HepG2 (cell line): ENCODE measurements around the gene ENTPD2. TPM values are rescaled to one million over a fixed set of nuclear protein-coding genes. Genes with fewer than 3 reads are reported as not detected.

Experiments used
- ATAC-seq: fragments of 200-7000 bp; cut with Tn5 transposase; 3 replicates; pipeline ENCODE4 v1.9.1; 2020; ENCODE audit warnings: mild to moderate bottlenecking, moderate library complexity
- BruUV-seq: library from RNA; stranded (reverse); fragments of 400-500 nt; replicated peaks from 2 replicates; lab custom pipeline; 2021; lab: Mats Ljungman, UMichigan
- CTCF ChIA-PET: fragments of 300-600 bp; formaldehyde crosslinking; extraction: SDS; loops from one replicate; lab custom pipeline; 2021; ENCODE audit warnings: low total read pairs, inconsistent platforms, low intra/inter-chr PET ratio; lab: Yijun Ruan, JAX
- POLR2A ChIA-PET: fragments of 350-600 bp; sonication (Branson Sonifier 250); formaldehyde crosslinking; loops from one replicate; lab custom pipeline; 2020; ENCODE audit warnings: antibody characterized with exemption, inconsistent platforms; lab: Yijun Ruan, JAX
- DNase-seq: peaks from one replicate; pipeline ENCODE4 v3.0.0-alpha.2; 2015; ENCODE audit warnings: low spot score
- FAIRE-seq: peaks from 3 replicates; lab custom pipeline; 2011; peaks lifted over from hg19 to GRCh38; lab: Jason Lieb, UNC
- H2AFZ ChIP-seq: one replicate; pipeline ENCODE4 v1.6.1; 2011; ENCODE audit warnings: low read length, inconsistent platforms
- H3K27ac ChIP-seq: fragments of 300-600 bp; 3 replicates; pipeline ENCODE4 v1.8.0; 2011; ENCODE audit warnings: mixed run types, mild to moderate bottlenecking, mixed read lengths, low read length, inconsistent platforms; ENCODE audit not compliant: insufficient read depth; ENCODE audit errors: extremely low read length
- H3K27me3 ChIP-seq, 2 experiments: fragments of 200-600 bp in 1 of 2; 2 replicates in 1 of 2; 3 replicates in 1 of 2; pipeline versions ENCODE4 v1.6.0 to v1.8.0; 2011; ENCODE audit warnings: low read length in 2 of 2, mild to moderate bottlenecking in 2 of 2, moderate library complexity in 2 of 2, inconsistent platforms in 1 of 2; ENCODE audit not compliant: insufficient read depth in 2 of 2, control insufficient read depth in 1 of 2
- H3K36me3 ChIP-seq, 2 experiments: fragments of 200-600 bp in 1 of 2; replicated peaks in 1 of 2; 2 replicates in 1 of 2; 3 replicates in 1 of 2; pipeline versions ENCODE4 v1.5.1 to v1.8.0; 2011; ENCODE audit warnings: low read length in 2 of 2, inconsistent platforms in 1 of 2; ENCODE audit not compliant: insufficient read depth in 2 of 2, control insufficient read depth in 1 of 2
- H3K4me1 ChIP-seq: 2 replicates; pipeline ENCODE4 v1.5.1; 2012; ENCODE audit warnings: low read length, inconsistent platforms; ENCODE audit not compliant: insufficient read depth
- H3K4me2 ChIP-seq: 2 replicates; pipeline ENCODE4 v1.6.0; 2011; ENCODE audit warnings: low read depth, low read length, inconsistent platforms
- H3K4me3 ChIP-seq, 3 experiments: fragments of 200-600 bp in 1 of 3; sonication (generic), shearing (Covaris generic) in 1 of 3; replicated peaks in 1 of 3; 2 replicates each; pipeline ENCODE4 v1.5.1; 2011 to 2016; ENCODE audit warnings: low read length in 3 of 3, inconsistent platforms in 2 of 3, low read depth in 2 of 3, mild to moderate bottlenecking in 2 of 3, control low read depth in 1 of 3, mixed read lengths in 1 of 3; ENCODE audit not compliant: insufficient read depth in 1 of 3
- H3K79me2 ChIP-seq: one replicate; pipeline ENCODE4 v1.6.1; 2011; ENCODE audit warnings: low read length, inconsistent platforms; ENCODE audit not compliant: insufficient read depth
- H3K9ac ChIP-seq: 2 replicates; pipeline ENCODE4 v1.6.0; 2011; ENCODE audit warnings: mild to moderate bottlenecking, low read depth, low read length, inconsistent platforms; ENCODE audit not compliant: insufficient read depth
- H3K9me3 ChIP-seq: 2 replicates; pipeline ENCODE4 v1.5.1; 2012; ENCODE audit warnings: mild to moderate bottlenecking, low read length
- H4K20me1 ChIP-seq: 2 replicates; pipeline ENCODE4 v1.6.0; 2011; ENCODE audit warnings: inconsistent platforms, mild to moderate bottlenecking, low read length, moderate library complexity; ENCODE audit not compliant: insufficient read depth
- FOXC1 ChIP-seq: sonication (generic); formaldehyde crosslinking; IDR thresholded peaks from 2 replicates; pipeline ENCODE4 v1.8.0; 2022; ENCODE audit warnings: mild to moderate bottlenecking, missing genetic modification reagents, borderline replicate concordance
- FOXJ3 ChIP-seq: sonication (generic); formaldehyde crosslinking; IDR thresholded peaks from 2 replicates; pipeline ENCODE4 v1.4.0; 2020; ENCODE audit warnings: missing genetic modification reagents, mild to moderate bottlenecking, borderline replicate concordance
- FOXO1 ChIP-seq: sonication (generic); formaldehyde crosslinking; IDR thresholded peaks from 2 replicates; pipeline ENCODE4 v1.4.0; 2020; ENCODE audit warnings: missing genetic modification reagents
- GABPB1 ChIP-seq: IDR thresholded peaks from 2 replicates; pipeline ENCODE4 v1.6.1; 2016; ENCODE audit warnings: mild to moderate bottlenecking, missing genetic modification reagents, moderate library complexity, missing compliant biosample characterization
- GATAD2A ChIP-seq: IDR thresholded peaks from 2 replicates; pipeline ENCODE4 v1.6.1; 2016
- HES4 ChIP-seq: sonication (generic); formaldehyde crosslinking; IDR thresholded peaks from 2 replicates; pipeline ENCODE4 v1.9.0; 2021; ENCODE audit warnings: mild to moderate bottlenecking, missing genetic modification reagents, borderline replicate concordance
- IRX3 ChIP-seq: sonication (generic); formaldehyde crosslinking; IDR thresholded peaks from 2 replicates; pipeline ENCODE4 v1.8.1; 2023; ENCODE audit warnings: mild to moderate bottlenecking, low read depth, missing genetic modification reagents, borderline replicate concordance
- KMT2B ChIP-seq: IDR thresholded peaks from 2 replicates; pipeline ENCODE4 v1.6.1; 2016; ENCODE audit warnings: missing genetic modification reagents, missing compliant biosample characterization
- MAX ChIP-seq: IDR thresholded peaks from 2 replicates; pipeline ENCODE4 v1.6.1; 2012; ENCODE audit warnings: inconsistent platforms
- MXD4 ChIP-seq: IDR thresholded peaks from 2 replicates; pipeline ENCODE4 v1.6.1; 2016; ENCODE audit warnings: mild to moderate bottlenecking, missing biosample characterization, missing genetic modification reagents
- NFE2 ChIP-seq: sonication (generic); formaldehyde crosslinking; IDR thresholded peaks from 2 replicates; pipeline ENCODE4 v1.4.0; 2020; ENCODE audit warnings: missing genetic modification reagents
- PCBP2 ChIP-seq: fragments of 200-400 bp; formaldehyde crosslinking; optimal IDR thresholded peaks from 2 replicates; pipeline ENCODE3; 2018; ENCODE audit warnings: low read length, low read depth; ENCODE audit not compliant: poor library complexity, severe bottlenecking
- PHF21A ChIP-seq: sonication (generic); formaldehyde crosslinking; IDR thresholded peaks from 2 replicates; pipeline ENCODE4 v1.5.0; 2020; ENCODE audit warnings: mild to moderate bottlenecking, missing genetic modification reagents
- SAP130 ChIP-seq: IDR thresholded peaks from 2 replicates; pipeline ENCODE4 v1.6.1; 2016; ENCODE audit warnings: low read depth
- THAP11 ChIP-seq: IDR thresholded peaks from 2 replicates; pipeline ENCODE4 v1.6.1; 2016; ENCODE audit warnings: missing biosample characterization, missing genetic modification reagents
- ZBTB42 ChIP-seq: sonication (generic); formaldehyde crosslinking; IDR thresholded peaks from 2 replicates; pipeline ENCODE4 v1.5.0; 2020; ENCODE audit warnings: mild to moderate bottlenecking, missing genetic modification reagents
- ZFP37 ChIP-seq: sonication (generic); formaldehyde crosslinking; IDR thresholded peaks from 2 replicates; pipeline ENCODE4 v1.4.0; 2020; ENCODE audit warnings: missing genetic modification reagents, borderline replicate concordance
- ZNF256 ChIP-seq: sonication (generic); formaldehyde crosslinking; conservative IDR thresholded peaks from 2 replicates; pipeline ENCODE4 v1.4.0; 2020; ENCODE audit warnings: missing genetic modification reagents
- ZNF512B ChIP-seq: sonication (generic); formaldehyde crosslinking; IDR thresholded peaks from 2 replicates; pipeline ENCODE4 v1.5.1; 2020; ENCODE audit warnings: missing genetic modification reagents, mild to moderate bottlenecking, borderline replicate concordance
- ZNF558 ChIP-seq: sonication (generic); formaldehyde crosslinking; IDR thresholded peaks from 2 replicates; pipeline ENCODE4 v1.9.0; 2022; ENCODE audit warnings: mild to moderate bottlenecking, missing genetic modification reagents, borderline replicate concordance
- ZSCAN29 ChIP-seq: sonication (generic); formaldehyde crosslinking; conservative IDR thresholded peaks from 2 replicates; pipeline ENCODE4 v1.4.0; 2020; ENCODE audit warnings: mild to moderate bottlenecking, missing genetic modification reagents
- ZSCAN31 ChIP-seq: sonication (generic); formaldehyde crosslinking; IDR thresholded peaks from 2 replicates; pipeline ENCODE4 v1.5.0; 2020; ENCODE audit warnings: low read depth, mild to moderate bottlenecking, missing genetic modification reagents
- WGBS: methylation state at CpG from one replicate; pipeline ENCODE4 v1.1.6; 2017; ENCODE audit warnings: low lambda C conversion rate; 5-methylcytosine and 5-hydroxymethylcytosine counted together
- in situ Hi-C: cut with HindIII; loops from 2 replicates; pipeline ENCODE4 v1.10.0; 2017; ENCODE audit warnings: low pct_unique_long_range_greater_than_20kb; ENCODE audit not compliant: extremely low pct_ligation_motif_present
- intact Hi-C: fragments of 100-400 bp; cut with micrococcal nuclease; formaldehyde crosslinking; loops from one replicate; pipeline ENCODE4 v1.10.0; 2022; ENCODE audit not compliant: unreplicated experiment
- polyA plus RNA-seq, 8 experiments: library from polyadenylated mRNA; depleted of rRNA in 3 of 8; stranded (reverse) in 7 of 8; unstranded in 1 of 8; fragments of >200 nt; fragmentation: Illumina TruSeq in 4 of 8; extraction: Trizol in 4 of 8; gene quantifications; 2 replicates each; pipeline versions ENCODE4 v1.2.1 to v1.2.3, GENCODE V29; 2011 to 2016; ENCODE audit warnings: low read depth in 4 of 8, missing spikeins in 1 of 8, mixed read lengths in 1 of 8; ENCODE audit not compliant: insufficient read depth in 1 of 8
- total RNA-seq, 5 experiments: library from RNA; depleted of rRNA; stranded (reverse); fragments of >200 nt; fragmentation: Illumina TruSeq; extraction: Trizol; gene quantifications; 2 replicates each; pipeline ENCODE4 v1.2.3, GENCODE V29; 2016; ENCODE audit warnings: low read depth in 1 of 5

Gene ENTPD2
- total and polyA plus RNA-seq, 2 of the 13 experiments (the other 11 are each of a cell fraction or from before 2014, with no cell fraction given), result 0.95 to 3.2 TPM

GRCh38 chr9:137046088-137046787 is 7.6 kb downstream of the ENTPD2 start, which contains the start of gene NPDC1:
Gene NPDC1, minus strand, starts transcription at chr9:137046177. Its CDS starts 188 bp downstream, at chr9:137045989.
- H3K4me2 ChIP-seq, result peak within 1 kb of the TSS; percentile 84
- no peak within 1 kb of the TSS for H2AFZ ChIP-seq
- no TSS peak for BruUV-seq
- no peak within 1 kb of the TSS for H3K27ac ChIP-seq
- no peaks in the 10 kb centered on the region for H3K9me3 ChIP-seq
- ChIA-PET POLR2A (interaction anchor here (0.7 to 1.1 kb wide), 7 partner anchors 10 to 40 kb away, joined by 3 to 9 read pairs (median 5); partner anchors contain the start of genes MAN1B1, SAPCD2 and UAP1L1), CTCF (interaction anchor here (0.6 to 2.8 kb wide), 3 partner anchors 18 to 231 kb away, joined by 3 to 25 read pairs (median 16); partner anchors contain the start of gene TOR4A)
- FAIRE-seq, result peak; percentile 80
- peak; percentile 71 for DNase-seq
- WGBS, result 1% methylated on average over 18 of the region's 57 CpGs
- ATAC-seq, result peak; percentile 76
- in situ Hi-C loops, result loop anchor here (10.0 kb wide), 1 partner anchor 271 kb away; no protein-coding TSS in a partner anchor
- no peaks in the 10 kb centered on the region for H3K79me2 ChIP-seq
- no peaks in the 10 kb centered on the region for H3K36me3 ChIP-seq
- peaks cover 25% of the 10 kb centered on the region for H3K4me1 ChIP-seq
- intact Hi-C loops, result loop anchor here (1.0 kb wide), 1 partner anchor 21 kb away; no protein-coding TSS in a partner anchor
- peaks cover 3 to 27% of the 10 kb centered on the region in 2 experiments; a peak in 4 of 5 replicates for H3K27me3 ChIP-seq
- peak within 1 kb of the TSS; percentile 57 to 77 (median 58); a peak in 5 of 6 replicates for H3K4me3 ChIP-seq
- peaks cover 3% of the 10 kb centered on the region; the same call in 1 of the 2 replicates for H4K20me1 ChIP-seq
- H3K9ac ChIP-seq, result no peak within 1 kb of the TSS
- TF ChIP-seq ZSCAN29 (CRISPR knock-in tag) (0 out of 2 replicates have a peak, but pooled peaks have one; percentile 14), KMT2B (peak; percentile 49; the same call in 1 of the 2 replicates), PHF21A (CRISPR knock-in tag) (peak; percentile 56; the same call in 1 of the 2 replicates), ZNF256 (CRISPR knock-in tag) (peak; percentile 71; the same call in 1 of the 2 replicates), ZSCAN31 (CRISPR knock-in tag) (peak; percentile 85; the same call in 1 of the 2 replicates), MAX (0 out of 2 replicates have a peak, but pooled peaks have one; percentile 37), IRX3 (CRISPR knock-in tag) (peak; percentile 65; the same call in 1 of the 2 replicates), ZNF558 (CRISPR knock-in tag) (peak; percentile 94; the same call in 1 of the 2 replicates), GATAD2A (peak; percentile 46; the same call in 1 of the 2 replicates), FOXC1 (CRISPR knock-in tag) (no peak; the same call in 1 of the 2 replicates), ZNF512B (CRISPR knock-in tag) (no peak), SAP130 (CRISPR knock-in tag) (peak; percentile 89), FOXO1 (CRISPR knock-in tag) (0 out of 2 replicates have a peak, but pooled peaks have one; percentile 57), MXD4 (CRISPR knock-in tag) (peak; percentile 69; the same call in 1 of the 2 replicates), FOXJ3 (CRISPR knock-in tag) (0 out of 2 replicates have a peak, but pooled peaks have one; percentile 21), PCBP2 (no peak), ZFP37 (CRISPR knock-in tag) (peak; percentile 93; the same call in 1 of the 2 replicates), ZBTB42 (CRISPR knock-in tag) (peak; percentile 42; the same call in 1 of the 2 replicates), THAP11 (CRISPR knock-in tag) (0 out of 2 replicates have a peak, but pooled peaks have one; percentile 57), HES4 (peak; percentile 66; the same call in 1 of the 2 replicates), NFE2 (CRISPR knock-in tag) (no peak), GABPB1 (peak; percentile 63; the same call in 1 of the 2 replicates)
